H1 (cell line): Measurements from ENCODE around the gene NCAPG. TPM values are rescaled to one million over a fixed set of nuclear protein-coding genes. Genes with fewer than 3 reads are reported as not detected.

Source experiments
- CTCF ChIA-PET: fragments of 300-600 bp; sonication (Branson Sonifier 250); formaldehyde crosslinking; loops from one replicate; lab custom pipeline; 2021; ENCODE audit not compliant: partially characterized antibody; lab: Charles Lee
- POLR2A ChIA-PET: fragments of 300-600 bp; sonication (Branson Sonifier 250); formaldehyde crosslinking; loops from one replicate; lab custom pipeline; 2021; ENCODE audit warnings: inconsistent platforms; ENCODE audit not compliant: partially characterized antibody; lab: Charles Lee
- DNase-seq, 2 experiments: peaks; one replicate each; pipeline versions ENCODE4 v3.0.0 to v3.0.0-alpha.2; 2010 to 2022; ENCODE audit warnings: low spot score in 2 of 2, low read depth in 1 of 2, mixed read lengths in 1 of 2
- FAIRE-seq: peaks from 2 replicates; lab custom pipeline; 2011; peaks lifted over from hg19 to GRCh38; lab: Jason Lieb, UNC
- H2AFZ ChIP-seq: 2 replicates; pipeline ENCODE4 v1.8.1; 2012; ENCODE audit warnings: low read length, inconsistent platforms
- H2AK5ac ChIP-seq: 2 replicates; pipeline ENCODE4 v1.6.1; 2013; ENCODE audit warnings: low read depth, low read length
- H2BK120ac ChIP-seq: replicated peaks from 2 replicates; pipeline ENCODE3; 2013; ENCODE audit warnings: low read depth, low read length, inconsistent platforms
- H2BK12ac ChIP-seq: 2 replicates; pipeline ENCODE4 v1.6.1; 2013; ENCODE audit warnings: low read depth, low read length
- H2BK15ac ChIP-seq: 2 replicates; pipeline ENCODE4 v1.6.1; 2013; ENCODE audit warnings: low read length
- H2BK20ac ChIP-seq: 2 replicates; pipeline ENCODE4 v1.6.1; 2013; ENCODE audit warnings: low read length
- H2BK5ac ChIP-seq: 2 replicates; pipeline ENCODE4 v1.6.1; 2013; ENCODE audit warnings: low read depth, low read length
- H3K14ac ChIP-seq: 2 replicates; pipeline ENCODE4 v1.6.1; 2013; ENCODE audit warnings: inconsistent platforms; ENCODE audit not compliant: insufficient read length
- H3K18ac ChIP-seq: 2 replicates; pipeline ENCODE4 v1.6.1; 2013; ENCODE audit warnings: low read length; ENCODE audit errors: extremely low read depth
- H3K23ac ChIP-seq: 2 replicates; pipeline ENCODE4 v1.6.1; 2013; ENCODE audit warnings: inconsistent platforms; ENCODE audit not compliant: insufficient read length
- H3K23me2 ChIP-seq: 2 replicates; pipeline ENCODE4 v1.6.1; 2013; ENCODE audit warnings: low read depth, low read length
- H3K27ac ChIP-seq: 2 replicates; pipeline ENCODE4 v1.6.1; 2011; ENCODE audit warnings: low read depth, low read length, inconsistent platforms
- H3K27me3 ChIP-seq, 4 experiments: replicated peaks in 1 of 4; 1 replicate in 1 of 4; 2 replicates in 3 of 4; pipeline versions ENCODE4 v1.6.1 to v1.8.1; 2011 to 2013; ENCODE audit warnings: low read length in 3 of 4, mild to moderate bottlenecking in 3 of 4, inconsistent platforms in 2 of 4, mixed read lengths in 2 of 4, moderate library complexity in 1 of 4; ENCODE audit not compliant: control insufficient read depth in 3 of 4, insufficient read depth in 3 of 4; ENCODE audit errors: extremely low read depth in 1 of 4
- H3K36me3 ChIP-seq, 4 experiments: 2 replicates each; pipeline versions ENCODE4 v1.6.1 to v1.8.1; 2011 to 2013; ENCODE audit warnings: mild to moderate bottlenecking in 4 of 4, low read length in 3 of 4, moderate library complexity in 2 of 4, control low read depth in 1 of 4, inconsistent platforms in 1 of 4; ENCODE audit not compliant: insufficient read depth in 4 of 4, control insufficient read depth in 2 of 4
- H3K4ac ChIP-seq: replicated peaks from 2 replicates; pipeline ENCODE3; 2013; ENCODE audit warnings: low read length, low read depth, mixed read lengths, inconsistent platforms; ENCODE audit not compliant: insufficient read length
- H3K4me1 ChIP-seq, 4 experiments: replicated peaks in 1 of 4; 1 replicate in 1 of 4; 2 replicates in 3 of 4; pipeline versions ENCODE4 v1.6.1 to v1.8.1; 2011 to 2013; ENCODE audit warnings: low read length in 3 of 4, inconsistent platforms in 2 of 4, mixed read lengths in 1 of 4; ENCODE audit not compliant: insufficient read depth in 4 of 4, control insufficient read depth in 3 of 4
- H3K4me2 ChIP-seq, 2 experiments: 2 replicates each; pipeline versions ENCODE4 v1.6.1 to v1.8.1; 2011 to 2013; ENCODE audit warnings: low read depth in 2 of 2, low read length in 2 of 2, control low read depth in 1 of 2, inconsistent platforms in 1 of 2, mild to moderate bottlenecking in 1 of 2; ENCODE audit not compliant: insufficient read depth in 1 of 2
- H3K4me3 ChIP-seq, 4 experiments: fragments of 200-600, 300-600 bp in 1 of 4; sonication (generic), shearing (Covaris generic), sonication (Bioruptor Twin) in 1 of 4; 2 replicates each; pipeline versions ENCODE4 v1.5.1 to v1.8.1; 2011 to 2016; ENCODE audit warnings: low read length in 4 of 4, low read depth in 3 of 4, control low read depth in 2 of 4, inconsistent platforms in 2 of 4, mild to moderate bottlenecking in 2 of 4, mixed read lengths in 1 of 4, moderate library complexity in 1 of 4; ENCODE audit not compliant: insufficient read depth in 2 of 4; ENCODE audit errors: extremely low read depth in 1 of 4
- H3K56ac ChIP-seq: replicated peaks from 2 replicates; pipeline ENCODE3; 2013; ENCODE audit warnings: low read depth, mild to moderate bottlenecking, mixed read lengths, low read length, inconsistent platforms; ENCODE audit not compliant: insufficient read length
- H3K79me1 ChIP-seq: 2 replicates; pipeline ENCODE4 v1.6.1; 2013; ENCODE audit warnings: low read depth, low read length, control low read depth
- H3K79me2 ChIP-seq, 2 experiments: 2 replicates each; pipeline versions ENCODE4 v1.6.1 to v1.8.1; 2012 to 2013; ENCODE audit warnings: low read length in 2 of 2, mild to moderate bottlenecking in 2 of 2, inconsistent platforms in 1 of 2; ENCODE audit not compliant: insufficient read depth in 2 of 2, control insufficient read depth in 1 of 2
- H3K9ac ChIP-seq, 4 experiments: replicated peaks in 1 of 4; 1 replicate in 1 of 4; 2 replicates in 3 of 4; pipeline versions ENCODE4 v1.6.1 to v1.8.1; 2011 to 2013; ENCODE audit warnings: low read depth in 3 of 4, low read length in 3 of 4, control low read depth in 2 of 4, mild to moderate bottlenecking in 2 of 4, moderate library complexity in 2 of 4, inconsistent platforms in 1 of 4; ENCODE audit errors: extremely low read depth in 1 of 4
- H3K9me3 ChIP-seq, 2 experiments: 2 replicates each; pipeline versions ENCODE4 v1.6.1 to v1.8.1; 2012 to 2013; ENCODE audit warnings: mild to moderate bottlenecking in 2 of 2, moderate library complexity in 2 of 2, control low read depth in 1 of 2, inconsistent platforms in 1 of 2, low read depth in 1 of 2, low read length in 1 of 2, mixed read lengths in 1 of 2; ENCODE audit not compliant: insufficient read depth in 2 of 2
- H4K20me1 ChIP-seq, 2 experiments: replicated peaks in 1 of 2; 2 replicates each; pipeline versions ENCODE3 to v1.8.1; 2011 to 2013; ENCODE audit warnings: inconsistent platforms in 2 of 2, low read length in 2 of 2, mild to moderate bottlenecking in 1 of 2; ENCODE audit not compliant: insufficient read depth in 2 of 2, control insufficient read depth in 1 of 2
- H4K5ac ChIP-seq: 2 replicates; pipeline ENCODE4 v1.6.1; 2013; ENCODE audit warnings: low read length, low read depth, mixed read lengths, inconsistent platforms; ENCODE audit not compliant: insufficient read length
- H4K8ac ChIP-seq: 2 replicates; pipeline ENCODE4 v1.8.0; 2013; ENCODE audit warnings: mild to moderate bottlenecking, moderate library complexity, low read length, inconsistent platforms; ENCODE audit not compliant: insufficient read depth; ENCODE audit errors: extremely low read depth
- H4K91ac ChIP-seq: replicated peaks from 2 replicates; pipeline ENCODE3; 2013; ENCODE audit warnings: low read length, mixed read lengths, inconsistent platforms; ENCODE audit not compliant: insufficient read length
- TAF1 ChIP-seq: IDR thresholded peaks from 2 replicates; pipeline ENCODE4 v1.6.1; 2011; ENCODE audit warnings: mild to moderate bottlenecking, low read depth, low read length
- polyA plus RNA-seq, 7 experiments: library from polyadenylated mRNA; depleted of rRNA in 3 of 7; stranded (reverse) in 5 of 7; unstranded in 2 of 7; fragments of >200 nt in 5 of 7; fragments of 200-250 nt in 2 of 7; gene quantifications; 1 replicate in 5 of 7; 2 replicates in 1 of 7; 4 replicates in 1 of 7; pipeline versions ENCODE4 v1.2.1 to v1.2.3, GENCODE V29; 2011 to 2013; ENCODE audit warnings: missing spikeins in 2 of 7, mixed read lengths in 2 of 7
- total RNA-seq: library from RNA; stranded (reverse); fragmentation: NEBNext Ultra II Directional; extraction: Animal tissue kit (Norgen Biotek cat#: 25700); gene quantifications from 2 replicates; pipeline ENCODE4 v1.2.1, GENCODE V29; 2021

Gene NCAPG
- total and polyA plus RNA-seq, 2 of the 8 experiments (the other 6 are each of a cell fraction or from before 2014, with no cell fraction given): 12.9 to 52.3 TPM

DNA sequence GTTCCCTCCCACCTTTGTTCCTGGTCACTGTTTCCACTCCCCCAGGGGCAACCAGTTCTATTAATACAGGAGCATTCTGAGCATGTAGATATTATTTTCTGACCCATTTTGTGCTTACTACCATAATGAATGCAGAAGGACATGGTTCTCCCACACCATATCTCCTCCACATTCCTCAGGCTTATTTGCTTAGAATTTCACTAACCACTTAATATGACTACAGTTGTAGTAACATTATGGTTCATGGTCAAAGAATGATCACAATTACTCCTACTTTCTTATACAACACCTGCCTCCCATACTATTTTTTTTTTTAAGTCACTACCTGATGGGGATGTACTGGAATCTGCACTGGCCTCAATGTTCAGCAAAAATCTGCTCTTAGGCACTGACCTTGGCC, 21.8 kb upstream of the NCAPG start:
- Histone ChIP-seq H3K27me3 (no peaks in the 10 kb centered on the region; a peak in 1 of 7 replicates), H2BK12ac (no peak overlapping the region), H2AFZ (no peak overlapping the region), H2BK20ac (no peak overlapping the region), H2BK5ac (no peak overlapping the region), H3K9ac (no peak overlapping the region), H3K9me3 (no peaks in the 10 kb centered on the region), H3K27ac (no peak overlapping the region), H4K5ac (no peak overlapping the region), H3K79me1 (no peaks in the 10 kb centered on the region), H2AK5ac (no peak overlapping the region), H4K91ac (no peak overlapping the region), H2BK120ac (no peak overlapping the region), H3K4ac (no peak overlapping the region), H4K20me1 (no peaks in the 10 kb centered on the region), H3K23me2 (no peaks in the 10 kb centered on the region), H3K14ac (no peak overlapping the region), H3K4me3 (no peak overlapping the region), H3K23ac (no peak overlapping the region), H3K18ac (no peak overlapping the region), H3K56ac (no peak overlapping the region), H4K8ac (no peak overlapping the region), H2BK15ac (no peak overlapping the region), H3K4me2 (no peak overlapping the region), H3K36me3 (no peaks in the 10 kb centered on the region; a peak in 1 of 8 replicates), H3K4me1 (no peaks in the 10 kb centered on the region), H3K79me2 (no peaks in the 10 kb centered on the region)
- ChIA-PET POLR2A (no interaction called here), CTCF (interaction anchor here (0.7 to 1.7 kb wide), 4 partner anchors 28 to 151 kb away, joined by 3 to 6 read pairs (median 4); no protein-coding TSS in a partner anchor)
- FAIRE-seq (no peak), DNase-seq (no peak)
- TF ChIP-seq TAF1: no peak
